Liver (tissue), 9 donors: ENCODE measurements around the gene CDC42EP2. TPM values are rescaled to one million over a fixed set of nuclear protein-coding genes. Genes with fewer than 3 reads are reported as not detected.

Experiments used
- DNase-seq: peaks from one replicate; pipeline ENCODE4 v3.0.0-alpha.2; 2017; ENCODE audit warnings: low spot score
- H3K27ac ChIP-seq, 2 donors: one replicate each; pipeline ENCODE4 v1.7.0; 2013; ENCODE audit warnings: inconsistent platforms in 2 of 2, low read length in 2 of 2, control low read depth in 1 of 2, low read depth in 1 of 2, mild to moderate bottlenecking in 1 of 2
- H3K27me3 ChIP-seq, 4 donors: one replicate each; pipeline versions ENCODE4 v1.6.1 to v1.7.0; 2013; ENCODE audit warnings: low read length in 3 of 4, inconsistent platforms in 1 of 4, mild to moderate bottlenecking in 1 of 4, moderate library complexity in 1 of 4; ENCODE audit not compliant: control insufficient read depth in 4 of 4, insufficient read depth in 4 of 4
- H3K36me3 ChIP-seq, 4 donors: one replicate each; pipeline versions ENCODE4 v1.6.1 to v1.7.0; 2013; ENCODE audit warnings: low read length in 3 of 4, mild to moderate bottlenecking in 3 of 4, low read depth in 1 of 4, moderate library complexity in 1 of 4; ENCODE audit not compliant: control insufficient read depth in 4 of 4, insufficient read depth in 3 of 4
- H3K4me1 ChIP-seq, 4 donors: one replicate each; pipeline versions ENCODE4 v1.6.1 to v1.7.0; 2013; ENCODE audit warnings: low read length in 3 of 4, mild to moderate bottlenecking in 3 of 4, moderate library complexity in 1 of 4; ENCODE audit not compliant: control insufficient read depth in 4 of 4, insufficient read depth in 4 of 4
- H3K4me3 ChIP-seq, 3 donors: one replicate each; pipeline versions ENCODE4 v1.6.1 to v1.7.0; 2013; ENCODE audit warnings: low read length in 3 of 3, control low read depth in 1 of 3, low read depth in 1 of 3, mild to moderate bottlenecking in 1 of 3
- H3K9ac ChIP-seq, 2 donors: one replicate each; pipeline ENCODE4 v1.7.0; 2013; ENCODE audit warnings: low read length in 2 of 2, mild to moderate bottlenecking in 2 of 2, moderate library complexity in 2 of 2, control low read depth in 1 of 2, low read depth in 1 of 2
- H3K9me3 ChIP-seq, 4 donors: one replicate each; pipeline versions ENCODE4 v1.6.1 to v1.7.0; 2013; ENCODE audit warnings: low read length in 3 of 4; ENCODE audit not compliant: control insufficient read depth in 4 of 4
- ATF3 ChIP-seq: IDR thresholded peaks from 2 replicates; pipeline ENCODE4 v1.6.1; 2016; ENCODE audit warnings: antibody characterized with exemption
- CTCF ChIP-seq: fragments of 150-350 bp; IDR thresholded peaks from 2 replicates; pipeline ENCODE4 v1.5.1; 2017; ENCODE audit warnings: improper control_type of control experiment, low read depth, low read length; ENCODE audit not compliant: missing input control
- EGR1 ChIP-seq, 2 donors: IDR thresholded peaks; 2 replicates each; pipeline ENCODE4 v1.6.1; 2016 to 2018; ENCODE audit warnings: antibody characterized with exemption in 2 of 2, low read depth in 2 of 2
- FOXA1 ChIP-seq: IDR thresholded peaks from 2 replicates; pipeline ENCODE4 v1.6.1; 2016; ENCODE audit warnings: antibody characterized with exemption
- GABPA ChIP-seq, 2 donors: IDR thresholded peaks in 1 of 2; conservative IDR thresholded peaks in 1 of 2; 2 replicates each; pipeline ENCODE4 v1.6.1; 2016; ENCODE audit warnings: antibody characterized with exemption in 2 of 2, mild to moderate bottlenecking in 1 of 2, moderate library complexity in 1 of 2
- HNF4A ChIP-seq, 2 donors: conservative IDR thresholded peaks; 2 replicates each; pipeline ENCODE4 v1.6.1; 2016; ENCODE audit warnings: antibody characterized with exemption in 2 of 2, mild to moderate bottlenecking in 2 of 2
- HNF4G ChIP-seq: IDR thresholded peaks from 2 replicates; pipeline ENCODE4 v1.6.1; 2016; ENCODE audit warnings: antibody characterized with exemption
- MAX ChIP-seq: IDR thresholded peaks from 2 replicates; pipeline ENCODE4 v1.6.1; 2016; ENCODE audit warnings: antibody characterized with exemption
- NR2F2 ChIP-seq: IDR thresholded peaks from 2 replicates; pipeline ENCODE4 v1.6.1; 2016; ENCODE audit warnings: antibody characterized with exemption
- RAD21 ChIP-seq, 2 donors: IDR thresholded peaks; 2 replicates each; pipeline ENCODE4 v1.6.1; 2016; ENCODE audit warnings: antibody characterized with exemption in 2 of 2, mild to moderate bottlenecking in 2 of 2
- REST ChIP-seq: IDR thresholded peaks from 2 replicates; pipeline ENCODE4 v1.6.1; 2016; ENCODE audit warnings: antibody characterized with exemption, mild to moderate bottlenecking
- RXRA ChIP-seq, 2 donors: IDR thresholded peaks; 2 replicates each; pipeline ENCODE4 v1.6.1; 2017 to 2018; ENCODE audit warnings: antibody characterized with exemption in 2 of 2, mild to moderate bottlenecking in 1 of 2
- SP1 ChIP-seq: IDR thresholded peaks from 2 replicates; pipeline ENCODE4 v1.6.1; 2018; ENCODE audit warnings: antibody characterized with exemption, mild to moderate bottlenecking
- TAF1 ChIP-seq: conservative IDR thresholded peaks from 2 replicates; pipeline ENCODE4 v1.6.1; 2016; ENCODE audit warnings: antibody characterized with exemption, mild to moderate bottlenecking
- YY1 ChIP-seq: IDR thresholded peaks from 2 replicates; pipeline ENCODE4 v1.6.1; 2016; ENCODE audit warnings: antibody characterized with exemption, mild to moderate bottlenecking
- WGBS: extraction: QIAGEN DNeasy Blood & Tissue Kit; methylation state at CpG from one replicate; pipeline ENCODE4 v1.1.7; 2013; 5-methylcytosine and 5-hydroxymethylcytosine counted together
- polyA plus RNA-seq, 2 donors: library from polyadenylated mRNA; stranded (reverse) in 1 of 2; unstranded in 1 of 2; fragments of 200-250 nt in 1 of 2; fragments of >200 nt in 1 of 2; fragmentation: Nextera tagmentation in 1 of 2; extraction: Ambion mirVana in 1 of 2; gene quantifications; one replicate each; pipeline versions ENCODE4 v1.2.1 to v1.2.3, GENCODE V29; 2013 to 2015
- total RNA-seq, 2 donors: library from RNA; depleted of rRNA; stranded (reverse); fragments of >200 nt; gene quantifications; one replicate each; pipeline ENCODE4 v1.2.3, GENCODE V29; 2014
- donor health status: healthy.
- donor health status: healthy.
- donor health status: healthy.
- donor health status: healthy.
- donor health status: healthy.

Gene CDC42EP2
- total and polyA plus RNA-seq, 4 donors: 1.8 to 3.4 (median 1.9) TPM

- DNase-seq: no peak
- H3K9ac ChIP-seq: no peak overlapping the region
- H3K4me1 ChIP-seq: peaks cover 0 to 3% (median 0%) of the 10 kb centered on the region in 4 donors
- peak overlapping the region; percentile 47 to 76 for H3K27ac ChIP-seq
- TF ChIP-seq RXRA (IDR thresholded peaks at IDR 0.05) (peak; percentile 18 to 19), TAF1 (no peak), ATF3 (no peak), REST (no peak), HNF4G (no peak), NR2F2 (peak; percentile 86), RAD21 (IDR thresholded peaks at IDR 0.05) (peak in 1 of 2 donors; percentile 40), SP1 (peak; percentile 71), MAX (peak; percentile 83), YY1 (peak; percentile 21), EGR1 (IDR thresholded peaks at IDR 0.05; ENCODE audit: low read depth in 2 of 2) (peak; percentile 46 to 69), GABPA (IDR thresholded peaks at IDR 0.05 in 1 of 2, conservative IDR thresholded peaks at IDR 0.05 in 1 of 2) (peak; percentile 48 to 50)
- peaks cover 0 to 10% (median 7%) of the 10 kb centered on the region in 4 donors for H3K36me3 ChIP-seq
- no peak overlapping the region for H3K4me3 ChIP-seq
- WGBS: 68% methylated on average over 8 of the region's 8 CpGs
- no peaks in the 10 kb centered on the region for H3K27me3 ChIP-seq
- H3K9me3 ChIP-seq: no peaks in the 10 kb centered on the region
Observed at GRCh38 chr11:65290448-65291165, 24.1 kb upstream of the CDC42EP2 start.

- peak overlapping the region; percentile 47 to 76 for H3K27ac ChIP-seq
- peak overlapping the region in 1 of 2 donors; percentile 17 for H3K9ac ChIP-seq
- WGBS: 77% methylated on average over 5 of the region's 5 CpGs
- peaks cover 3 to 11% (median 8%) of the 10 kb centered on the region in 4 donors for H3K36me3 ChIP-seq
- no peak for DNase-seq
- peaks cover 0 to 3% (median 0%) of the 10 kb centered on the region in 4 donors for H3K4me1 ChIP-seq
- H3K4me3 ChIP-seq: no peak overlapping the region
- TF ChIP-seq RXRA (IDR thresholded peaks at IDR 0.05) (no peak), TAF1 (no peak), HNF4A (conservative IDR thresholded peaks at IDR 0.05) (no peak), FOXA1 (no peak), HNF4G (no peak), CTCF (no peak), NR2F2 (no peak), RAD21 (IDR thresholded peaks at IDR 0.05) (no peak), REST (no peak), YY1 (no peak)
- no peaks in the 10 kb centered on the region for H3K9me3 ChIP-seq
- H3K27me3 ChIP-seq: no peaks in the 10 kb centered on the region
Observed at GRCh38 chr11:65291613-65292012, 23.1 kb upstream of the CDC42EP2 start.
